ENCODE measurements around the gene STAB1. TPM values are rescaled to one million over a fixed set of nuclear protein-coding genes. Genes with fewer than 3 reads are reported as not detected.

STAB1 gene
- total RNA-seq, 1 donor from 2014 or later = 0.71 TPM

- no peak for ATAC-seq (ENCODE audit: low read depth)
- CTCF ChIA-PET = no interaction called here
- POLR2A ChIA-PET = interaction anchor here (1.5 kb wide), 1 partner anchor 8 kb away, joined by 5 read pairs; the partner anchor contains the start of gene UQCC5
- peaks cover 8% of the 10 kb centered on the region for H3K4me1 Mint-ChIP-seq
- peaks cover 1% of the 10 kb centered on the region for H3K36me3 Mint-ChIP-seq (ENCODE audit: low read depth)
- no peak for TF ChIP-seq CTCF (IDR thresholded peaks at IDR 0.05)
- intact Hi-C loops (cut with micrococcal nuclease) = no loop called here
- H3K27ac Mint-ChIP-seq = no peak overlapping the region
- no peak for DNase-seq
- H3K27me3 Mint-ChIP-seq = no peaks in the 10 kb centered on the region
- H3K4me3 Mint-ChIP-seq = no peak overlapping the region
- H3K9me3 Mint-ChIP-seq = no peaks in the 10 kb centered on the region
Observed at GRCh38 chr3:52527732-52528585, 32.8 kb downstream of the STAB1 start.

- peaks cover 1% of the 10 kb centered on the region for H3K36me3 Mint-ChIP-seq (ENCODE audit: low read depth)
- peaks cover 8% of the 10 kb centered on the region for H3K4me1 Mint-ChIP-seq
- ATAC-seq (ENCODE audit: low read depth) (no peak), DNase-seq (peak; percentile 11)
- TF ChIP-seq CTCF (IDR thresholded peaks at IDR 0.05) = no peak
- H3K27me3 Mint-ChIP-seq = no peaks in the 10 kb centered on the region
- H3K27ac Mint-ChIP-seq = no peak overlapping the region
- H3K9me3 Mint-ChIP-seq = no peaks in the 10 kb centered on the region
- POLR2A ChIA-PET = no interaction called here
- H3K4me3 Mint-ChIP-seq = no peak overlapping the region
- CTCF ChIA-PET = no interaction called here
- intact Hi-C loops (cut with micrococcal nuclease) = no loop called here
Observed at GRCh38 chr3:52528586-52529375, 33.6 kb downstream of the STAB1 start.

- no peak overlapping the region for H3K27ac Mint-ChIP-seq
- CTCF ChIA-PET = no interaction called here
- H3K27me3 Mint-ChIP-seq = no peaks in the 10 kb centered on the region
- no peaks in the 10 kb centered on the region for H3K9me3 Mint-ChIP-seq
- no peaks in the 10 kb centered on the region for H3K36me3 Mint-ChIP-seq (ENCODE audit: low read depth)
- DNase-seq (peak; percentile 12), ATAC-seq (ENCODE audit: low read depth) (no peak)
- no peak for TF ChIP-seq CTCF (IDR thresholded peaks at IDR 0.05)
- no peak overlapping the region for H3K4me3 Mint-ChIP-seq
- intact Hi-C loops (cut with micrococcal nuclease) = loop anchor here (10.0 kb wide), 5 partner anchors 245 to 635 kb away; partner anchors contain the start of genes ACY1, ITIH1, NEK4 and POC1A
- H3K4me1 Mint-ChIP-seq = peaks cover 10% of the 10 kb centered on the region
- POLR2A ChIA-PET = no interaction called here
Observed at GRCh38 chr3:52529376-52530333, 34.5 kb downstream of the STAB1 start.

- ChIA-PET CTCF (no interaction called here), POLR2A (interaction anchor here (0.6 kb wide), 1 partner anchor 563 kb away, joined by 3 read pairs; no protein-coding TSS in a partner anchor)
- Mint-ChIP-seq H3K4me1 (peaks cover 15% of the 10 kb centered on the region), H3K9me3 (no peaks in the 10 kb centered on the region), H3K27me3 (no peaks in the 10 kb centered on the region), H3K36me3 (ENCODE audit: low read depth) (no peaks in the 10 kb centered on the region), H3K27ac (no peak overlapping the region), H3K4me3 (no peak overlapping the region)
- TF ChIP-seq CTCF (IDR thresholded peaks at IDR 0.05) = no peak
- ATAC-seq (ENCODE audit: low read depth) (no peak), DNase-seq (peak; percentile 12)
- intact Hi-C loops (cut with micrococcal nuclease) = loop anchor here (10.0 kb wide), 5 partner anchors 244 to 634 kb away; partner anchors contain the start of genes ACY1, ITIH1, NEK4 and POC1A
Observed at GRCh38 chr3:52530918-52531826, 36.0 kb downstream of the STAB1 start.

All from activated B cell treated with CpG ODN at 0.5 μM for 24 hours (primary cell).